HAP-1 (cell line): ENCODE results near the gene NSMCE4A.
A peak's percentile ranks its signal among the peaks of the same experiment; 100 is the strongest.
"Not testable (repeated sequence)": the region's sequence is repeated elsewhere in the genome, so short reads cannot be mapped to it uniquely, and the experiment has no call there.

ENCODE experiments used
- DNase-seq, 2 experiments: peaks; one replicate each; pipeline ENCODE4 v3.0.0-alpha.2; 2016 to 2020; ENCODE audit warnings: low spot score in 2 of 2
- H3K27me3 ChIP-seq: fragments of 250-450 bp; sonication (Bioruptor Pico); 2 replicates; pipeline ENCODE4 v1.5.1; 2020; ENCODE audit warnings: low read depth, mild to moderate bottlenecking, moderate library complexity
- H3K36me3 ChIP-seq: fragments of 250-450 bp; sonication (Bioruptor Pico); replicated peaks from 2 replicates; pipeline ENCODE4 v1.5.1; 2020; ENCODE audit warnings: mild to moderate bottlenecking
- H3K4me1 ChIP-seq: fragments of 250-450 bp; sonication (Bioruptor Pico); 2 replicates; pipeline ENCODE4 v1.5.1; 2020; ENCODE audit warnings: mild to moderate bottlenecking
- H3K4me3 ChIP-seq: fragments of 250-450 bp; sonication (Bioruptor Pico); 2 replicates; pipeline ENCODE4 v1.5.1; 2020; ENCODE audit warnings: mild to moderate bottlenecking, moderate library complexity
- H3K9me3 ChIP-seq: fragments of 250-450 bp; sonication (Bioruptor Pico); 2 replicates; pipeline ENCODE4 v1.5.1; 2020; ENCODE audit warnings: mild to moderate bottlenecking, moderate library complexity
- in situ Hi-C: fragments of 300-500 bp; cut with MboI; formaldehyde crosslinking; loops from 3 replicates; pipeline ENCODE4 v1.14.3; 2020; ENCODE audit warnings: low sequenced_read_pairs, inconsistent platforms, mixed read lengths

NSMCE4A gene

GRCh38 chr10:121974535-121975294 lies at the start of gene NSMCE4A:
Gene NSMCE4A (minus strand): TSS chr10:121975217. CDS start chr10:121975165, 52 bp downstream.
- H3K4me3 ChIP-seq, result peak within 1 kb of the TSS; percentile 70
- peak; percentile 64 to 87 for DNase-seq
- H3K36me3 ChIP-seq, result peaks cover 20% of the 10 kb centered on the region
- peaks cover 13% of the 10 kb centered on the region for H3K9me3 ChIP-seq
- peaks cover 5% of the 10 kb centered on the region; the same call in 1 of the 2 replicates for H3K4me1 ChIP-seq
- in situ Hi-C loops, result no loop called here
- no peaks in the 10 kb centered on the region for H3K27me3 ChIP-seq

GRCh38 chr10:122023257-122023656 lies 48.2 kb upstream of the NSMCE4A start:
- H3K4me3 ChIP-seq, DNase-seq, H3K27me3 ChIP-seq, H3K9me3 ChIP-seq, in situ Hi-C loops, H3K36me3 ChIP-seq: not testable (repeated sequence)
- peaks cover 18% of the 10 kb centered on the region for H3K4me1 ChIP-seq

GRCh38 chr10:122022276-122022675 lies 47.3 kb upstream of the NSMCE4A start:
- no peaks in the 10 kb centered on the region for H3K36me3 ChIP-seq
- no peak overlapping the region for H3K4me3 ChIP-seq
- H3K27me3 ChIP-seq, result no peaks in the 10 kb centered on the region
- no peak for DNase-seq
- in situ Hi-C loops, result no loop called here
- H3K9me3 ChIP-seq, result no peaks in the 10 kb centered on the region
- peaks cover 19% of the 10 kb centered on the region for H3K4me1 ChIP-seq

- Histone ChIP-seq H3K36me3 (no peaks in the 10 kb centered on the region), H3K4me3 (no peak overlapping the region), H3K4me1 (peaks cover 19% of the 10 kb centered on the region), H3K9me3 (no peaks in the 10 kb centered on the region), H3K27me3 (no peaks in the 10 kb centered on the region)
- DNase-seq, result no peak
- in situ Hi-C loops, result no loop called here
Observed at GRCh38 chr10:122021828-122022227, 46.8 kb upstream of the NSMCE4A start.

DNA sequence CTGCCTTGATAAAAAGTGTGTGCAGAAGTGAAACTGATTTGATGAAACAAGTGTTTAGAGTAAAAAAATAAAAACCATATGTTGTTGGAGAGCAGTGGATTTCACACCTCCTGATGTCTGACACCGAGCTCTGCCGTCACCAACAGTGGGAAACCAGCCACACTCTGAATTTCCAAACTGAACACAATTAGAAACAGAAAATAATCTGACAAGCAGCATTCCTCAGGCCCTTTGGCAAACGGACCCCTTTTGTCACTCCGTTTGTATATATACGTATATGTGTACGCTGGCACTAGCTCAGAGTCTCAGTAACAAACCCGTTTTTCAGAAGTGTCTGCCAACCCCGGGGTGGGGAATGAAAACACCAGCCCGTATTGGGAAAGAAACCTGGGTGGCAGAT lies 46.4 kb upstream of the NSMCE4A start:
- in situ Hi-C loops, result no loop called here
- Histone ChIP-seq H3K9me3 (no peaks in the 10 kb centered on the region), H3K4me3 (no peak overlapping the region), H3K36me3 (no peaks in the 10 kb centered on the region), H3K27me3 (no peaks in the 10 kb centered on the region), H3K4me1 (peaks cover 19% of the 10 kb centered on the region)
- DNase-seq, result no peak

DNA sequence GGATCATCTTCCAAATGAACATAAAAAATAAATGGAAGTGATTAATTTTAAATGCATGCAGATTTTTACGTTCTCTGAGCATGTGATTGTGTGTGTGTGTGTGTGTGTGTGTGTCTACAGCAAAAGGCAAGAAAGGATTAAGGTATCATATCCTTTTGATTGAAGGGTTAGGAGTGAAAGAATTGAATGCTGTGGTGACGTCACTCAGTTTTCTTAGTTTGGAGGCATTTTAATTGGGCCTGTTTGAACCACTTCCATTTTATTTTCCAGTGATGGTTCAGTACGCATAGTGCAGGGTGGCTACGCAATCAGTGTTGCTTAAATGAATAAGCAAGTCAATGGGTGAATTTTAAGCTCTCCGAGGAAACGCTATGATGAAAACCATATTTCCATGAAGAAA lies 45.2 kb upstream of the NSMCE4A start:
- Histone ChIP-seq H3K9me3 (no peaks in the 10 kb centered on the region), H3K4me1 (peaks cover 19% of the 10 kb centered on the region), H3K36me3 (no peaks in the 10 kb centered on the region), H3K4me3 (no peak overlapping the region), H3K27me3 (no peaks in the 10 kb centered on the region)
- no peak for DNase-seq
- in situ Hi-C loops, result no loop called here

GRCh38 chr10:122019414-122019975 lies 44.5 kb upstream of the NSMCE4A start:
- no peaks in the 10 kb centered on the region for H3K36me3 ChIP-seq
- peaks cover 19% of the 10 kb centered on the region for H3K4me1 ChIP-seq
- DNase-seq, result peak; percentile 24 to 53
- H3K9me3 ChIP-seq, result no peaks in the 10 kb centered on the region
- in situ Hi-C loops, result no loop called here
- no peaks in the 10 kb centered on the region for H3K27me3 ChIP-seq
- no peak overlapping the region for H3K4me3 ChIP-seq

GRCh38 chr10:122018951-122019413 lies 44.0 kb upstream of the NSMCE4A start:
- in situ Hi-C loops, result no loop called here
- Histone ChIP-seq H3K27me3 (no peaks in the 10 kb centered on the region), H3K4me1 (peaks cover 19% of the 10 kb centered on the region), H3K4me3 (no peak overlapping the region), H3K36me3 (no peaks in the 10 kb centered on the region), H3K9me3 (no peaks in the 10 kb centered on the region)
- DNase-seq, result no peak

- Histone ChIP-seq H3K36me3 (no peaks in the 10 kb centered on the region), H3K4me1 (peaks cover 19% of the 10 kb centered on the region), H3K4me3 (no peak overlapping the region), H3K9me3 (no peaks in the 10 kb centered on the region), H3K27me3 (no peaks in the 10 kb centered on the region)
- in situ Hi-C loops, result no loop called here
- no peak for DNase-seq
Observed at GRCh38 chr10:122018491-122018890, 43.5 kb upstream of the NSMCE4A start.

- DNase-seq, H3K4me3 ChIP-seq, H3K27me3 ChIP-seq, H3K9me3 ChIP-seq, in situ Hi-C loops, H3K36me3 ChIP-seq: not testable (repeated sequence)
- H3K4me1 ChIP-seq, result peaks cover 19% of the 10 kb centered on the region
Observed at GRCh38 chr10:122017926-122018325, 42.9 kb upstream of the NSMCE4A start.

GRCh38 chr10:122014652-122015248 lies 39.7 kb upstream of the NSMCE4A start:
- Histone ChIP-seq H3K36me3 (no peaks in the 10 kb centered on the region), H3K9me3 (no peaks in the 10 kb centered on the region), H3K4me1 (peaks cover 14% of the 10 kb centered on the region), H3K27me3 (no peaks in the 10 kb centered on the region), H3K4me3 (no peak overlapping the region)
- in situ Hi-C loops, result no loop called here
- no peak for DNase-seq

GRCh38 chr10:122013311-122013780 lies 38.3 kb upstream of the NSMCE4A start:
- Histone ChIP-seq H3K4me1 (peaks cover 2% of the 10 kb centered on the region), H3K4me3 (no peak overlapping the region), H3K9me3 (no peaks in the 10 kb centered on the region), H3K36me3 (no peaks in the 10 kb centered on the region), H3K27me3 (no peaks in the 10 kb centered on the region)
- in situ Hi-C loops, result no loop called here
- DNase-seq, result no peak

GRCh38 chr10:122012731-122013130 lies 37.7 kb upstream of the NSMCE4A start:
- Histone ChIP-seq H3K4me1 (no peaks in the 10 kb centered on the region), H3K4me3 (no peak overlapping the region), H3K9me3 (no peaks in the 10 kb centered on the region), H3K27me3 (no peaks in the 10 kb centered on the region), H3K36me3 (no peaks in the 10 kb centered on the region)
- no peak for DNase-seq
- in situ Hi-C loops, result no loop called here

DNA sequence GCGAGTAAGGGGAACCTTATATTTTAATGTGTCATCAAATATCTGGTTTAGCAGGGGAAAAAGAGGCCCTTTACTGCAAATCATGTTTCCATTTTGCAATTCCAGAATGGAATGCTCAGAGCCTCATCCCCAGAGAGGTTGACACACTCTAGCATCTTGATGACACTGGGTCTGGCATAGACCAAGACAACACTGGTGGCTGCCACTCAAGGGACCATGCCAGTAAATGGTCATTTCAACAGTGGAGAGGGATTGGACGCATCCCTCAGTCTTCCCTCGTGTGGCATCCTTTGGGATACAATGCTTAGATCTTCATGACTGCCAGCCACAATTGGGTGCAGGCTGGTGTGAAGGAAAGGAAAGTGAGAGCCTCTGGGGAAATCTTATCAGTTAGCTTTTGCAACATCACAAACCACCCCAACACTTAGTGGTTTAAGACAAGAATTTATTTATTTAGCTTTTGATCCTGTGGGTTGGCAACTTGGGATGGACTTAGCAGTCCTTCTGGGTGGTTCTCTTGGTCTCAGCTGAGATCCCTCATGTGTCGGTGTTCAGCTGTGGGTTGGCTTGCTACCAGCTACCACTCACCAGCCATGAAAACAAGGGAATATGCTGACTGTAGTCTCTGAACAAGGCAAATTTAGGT lies 35.5 kb upstream of the NSMCE4A start:
- no peaks in the 10 kb centered on the region for H3K36me3 ChIP-seq
- H3K9me3 ChIP-seq, result no peaks in the 10 kb centered on the region
- H3K4me1 ChIP-seq, result no peaks in the 10 kb centered on the region
- no peak for DNase-seq
- H3K27me3 ChIP-seq, result no peaks in the 10 kb centered on the region
- no peak overlapping the region for H3K4me3 ChIP-seq
- in situ Hi-C loops, result no loop called here
